ENCODE data around the gene TLK2.
"Not testable (repeated sequence)": the region's sequence is repeated elsewhere in the genome, so short reads cannot be mapped to it uniquely, and the experiment has no call there.

The TLK2 gene

GRCh38 chr17:62576382-62576781 lies 97.8 kb downstream of the TLK2 start:
- H3K4me3 ChIP-seq (ENCODE audit: insufficient read depth, low read depth, low read length, poor library complexity, severe bottlenecking) = no peak overlapping the region
- no peak overlapping the region for H3K27ac ChIP-seq (ENCODE audit: insufficient read depth, low read length, poor library complexity, severe bottlenecking)
- DNase-seq = no peak
- peaks cover 26% of the 10 kb centered on the region for H3K36me3 ChIP-seq (ENCODE audit: control insufficient read depth, insufficient read depth, low read length)
- no peaks in the 10 kb centered on the region for H3K9me3 ChIP-seq (ENCODE audit: control insufficient read depth, low read length)
- no peaks in the 10 kb centered on the region for H3K4me1 ChIP-seq (ENCODE audit: control insufficient read depth, insufficient read depth, low read length, poor library complexity, severe bottlenecking)
- no peaks in the 10 kb centered on the region for H3K27me3 ChIP-seq (replicated peaks; ENCODE audit: control insufficient read depth, insufficient read depth, low read length, poor library complexity, severe bottlenecking)

GRCh38 chr17:62578757-62579487 lies 100.3 kb downstream of the TLK2 start:
- H3K4me1 ChIP-seq (ENCODE audit: control insufficient read depth, insufficient read depth, low read length, poor library complexity, severe bottlenecking) = no peaks in the 10 kb centered on the region
- no peaks in the 10 kb centered on the region for H3K9me3 ChIP-seq (ENCODE audit: control insufficient read depth, low read length)
- peaks cover 21% of the 10 kb centered on the region for H3K36me3 ChIP-seq (ENCODE audit: control insufficient read depth, insufficient read depth, low read length)
- no peak overlapping the region for H3K4me3 ChIP-seq (ENCODE audit: insufficient read depth, low read depth, low read length, poor library complexity, severe bottlenecking)
- H3K27ac ChIP-seq (ENCODE audit: insufficient read depth, low read length, poor library complexity, severe bottlenecking) = no peak overlapping the region
- no peak for DNase-seq
- no peaks in the 10 kb centered on the region for H3K27me3 ChIP-seq (replicated peaks; ENCODE audit: control insufficient read depth, insufficient read depth, low read length, poor library complexity, severe bottlenecking)

- Histone ChIP-seq H3K4me1 (ENCODE audit: control insufficient read depth, insufficient read depth, low read length, poor library complexity, severe bottlenecking) (no peaks in the 10 kb centered on the region), H3K27me3 (replicated peaks; ENCODE audit: control insufficient read depth, insufficient read depth, low read length, poor library complexity, severe bottlenecking) (no peaks in the 10 kb centered on the region), H3K27ac (ENCODE audit: insufficient read depth, low read length, poor library complexity, severe bottlenecking) (no peak overlapping the region), H3K4me3 (ENCODE audit: insufficient read depth, low read depth, low read length, poor library complexity, severe bottlenecking) (no peak overlapping the region), H3K36me3 (ENCODE audit: control insufficient read depth, insufficient read depth, low read length) (peaks cover 17% of the 10 kb centered on the region), H3K9me3 (ENCODE audit: control insufficient read depth, low read length) (no peaks in the 10 kb centered on the region)
- no peak for DNase-seq
Observed at GRCh38 chr17:62580947-62581346, 102.3 kb downstream of the TLK2 start.

- no peaks in the 10 kb centered on the region for H3K9me3 ChIP-seq (ENCODE audit: control insufficient read depth, low read length)
- no peak overlapping the region for H3K4me3 ChIP-seq (ENCODE audit: insufficient read depth, low read depth, low read length, poor library complexity, severe bottlenecking)
- peaks cover 22% of the 10 kb centered on the region for H3K36me3 ChIP-seq (ENCODE audit: control insufficient read depth, insufficient read depth, low read length)
- no peak for DNase-seq
- H3K27me3 ChIP-seq (replicated peaks; ENCODE audit: control insufficient read depth, insufficient read depth, low read length, poor library complexity, severe bottlenecking) = no peaks in the 10 kb centered on the region
- H3K27ac ChIP-seq (ENCODE audit: insufficient read depth, low read length, poor library complexity, severe bottlenecking) = no peak overlapping the region
- H3K4me1 ChIP-seq (ENCODE audit: control insufficient read depth, insufficient read depth, low read length, poor library complexity, severe bottlenecking) = no peaks in the 10 kb centered on the region
Observed at GRCh38 chr17:62581764-62582163, 103.1 kb downstream of the TLK2 start.

GRCh38 chr17:62587554-62587953 lies 108.9 kb downstream of the TLK2 start:
- H3K27me3 ChIP-seq (replicated peaks; ENCODE audit: control insufficient read depth, insufficient read depth, low read length, poor library complexity, severe bottlenecking) = no peaks in the 10 kb centered on the region
- H3K36me3 ChIP-seq (ENCODE audit: control insufficient read depth, insufficient read depth, low read length) = peaks cover 34% of the 10 kb centered on the region
- H3K4me3 ChIP-seq (ENCODE audit: insufficient read depth, low read depth, low read length, poor library complexity, severe bottlenecking) = no peak overlapping the region
- DNase-seq = no peak
- no peaks in the 10 kb centered on the region for H3K9me3 ChIP-seq (ENCODE audit: control insufficient read depth, low read length)
- H3K27ac ChIP-seq (ENCODE audit: insufficient read depth, low read length, poor library complexity, severe bottlenecking) = no peak overlapping the region
- no peaks in the 10 kb centered on the region for H3K4me1 ChIP-seq (ENCODE audit: control insufficient read depth, insufficient read depth, low read length, poor library complexity, severe bottlenecking)

GRCh38 chr17:62588109-62588508 lies 109.5 kb downstream of the TLK2 start:
- Histone ChIP-seq H3K27ac (ENCODE audit: insufficient read depth, low read length, poor library complexity, severe bottlenecking) (no peak overlapping the region), H3K4me1 (ENCODE audit: control insufficient read depth, insufficient read depth, low read length, poor library complexity, severe bottlenecking) (no peaks in the 10 kb centered on the region), H3K36me3 (ENCODE audit: control insufficient read depth, insufficient read depth, low read length) (peaks cover 34% of the 10 kb centered on the region), H3K4me3 (ENCODE audit: insufficient read depth, low read depth, low read length, poor library complexity, severe bottlenecking) (no peak overlapping the region), H3K27me3 (replicated peaks; ENCODE audit: control insufficient read depth, insufficient read depth, low read length, poor library complexity, severe bottlenecking) (no peaks in the 10 kb centered on the region), H3K9me3 (ENCODE audit: control insufficient read depth, low read length) (no peaks in the 10 kb centered on the region)
- DNase-seq = no peak

GRCh38 chr17:62591333-62591732 lies 112.7 kb downstream of the TLK2 start:
- no peak overlapping the region for H3K27ac ChIP-seq (ENCODE audit: insufficient read depth, low read length, poor library complexity, severe bottlenecking)
- DNase-seq = no peak
- H3K36me3 ChIP-seq (ENCODE audit: control insufficient read depth, insufficient read depth, low read length) = peaks cover 31% of the 10 kb centered on the region
- no peak overlapping the region for H3K4me3 ChIP-seq (ENCODE audit: insufficient read depth, low read depth, low read length, poor library complexity, severe bottlenecking)
- H3K27me3 ChIP-seq (replicated peaks; ENCODE audit: control insufficient read depth, insufficient read depth, low read length, poor library complexity, severe bottlenecking) = no peaks in the 10 kb centered on the region
- H3K4me1 ChIP-seq (ENCODE audit: control insufficient read depth, insufficient read depth, low read length, poor library complexity, severe bottlenecking) = no peaks in the 10 kb centered on the region
- no peaks in the 10 kb centered on the region for H3K9me3 ChIP-seq (ENCODE audit: control insufficient read depth, low read length)

- not testable (repeated sequence) for H3K27ac ChIP-seq (ENCODE audit: insufficient read depth, low read length, poor library complexity, severe bottlenecking); H3K4me1 ChIP-seq (ENCODE audit: control insufficient read depth, insufficient read depth, low read length, poor library complexity, severe bottlenecking); H3K4me3 ChIP-seq (ENCODE audit: insufficient read depth, low read depth, low read length, poor library complexity, severe bottlenecking); DNase-seq; H3K27me3 ChIP-seq (replicated peaks; ENCODE audit: control insufficient read depth, insufficient read depth, low read length, poor library complexity, severe bottlenecking); H3K9me3 ChIP-seq (ENCODE audit: control insufficient read depth, low read length)
- peaks cover 33% of the 10 kb centered on the region for H3K36me3 ChIP-seq (ENCODE audit: control insufficient read depth, insufficient read depth, low read length)
Observed at GRCh38 chr17:62591822-62592221, 113.2 kb downstream of the TLK2 start.

- Histone ChIP-seq H3K27ac (ENCODE audit: insufficient read depth, low read length, poor library complexity, severe bottlenecking) (no peak overlapping the region), H3K36me3 (ENCODE audit: control insufficient read depth, insufficient read depth, low read length) (peaks cover 34% of the 10 kb centered on the region)
Observed at GRCh38 chr17:62592341-62593099, 113.9 kb downstream of the TLK2 start.

GRCh38 chr17:62595484-62595883 lies 116.9 kb downstream of the TLK2 start:
- H3K9me3 ChIP-seq (ENCODE audit: control insufficient read depth, low read length) = no peaks in the 10 kb centered on the region
- no peak overlapping the region for H3K27ac ChIP-seq (ENCODE audit: insufficient read depth, low read length, poor library complexity, severe bottlenecking)
- no peaks in the 10 kb centered on the region for H3K4me1 ChIP-seq (ENCODE audit: control insufficient read depth, insufficient read depth, low read length, poor library complexity, severe bottlenecking)
- no peaks in the 10 kb centered on the region for H3K27me3 ChIP-seq (replicated peaks; ENCODE audit: control insufficient read depth, insufficient read depth, low read length, poor library complexity, severe bottlenecking)
- H3K36me3 ChIP-seq (ENCODE audit: control insufficient read depth, insufficient read depth, low read length) = peaks cover 42% of the 10 kb centered on the region
- no peak for DNase-seq
- H3K4me3 ChIP-seq (ENCODE audit: insufficient read depth, low read depth, low read length, poor library complexity, severe bottlenecking) = no peak overlapping the region

More at GRCh38 chr17:62592341-62593099, 113.9 kb downstream of the TLK2 start:
- Histone ChIP-seq H3K4me3 (ENCODE audit: insufficient read depth, low read depth, low read length, poor library complexity, severe bottlenecking) (no peak overlapping the region), H3K4me1 (ENCODE audit: control insufficient read depth, insufficient read depth, low read length, poor library complexity, severe bottlenecking) (no peaks in the 10 kb centered on the region), H3K9me3 (ENCODE audit: control insufficient read depth, low read length) (no peaks in the 10 kb centered on the region), H3K27me3 (replicated peaks; ENCODE audit: control insufficient read depth, insufficient read depth, low read length, poor library complexity, severe bottlenecking) (no peaks in the 10 kb centered on the region)
- DNase-seq = no peak
